PC-3 (cell line): ENCODE measurements around the gene PBX3. TPM values are rescaled to one million over a fixed set of nuclear protein-coding genes. Genes with fewer than 3 reads are reported as not detected.

ENCODE experiments used
- ATAC-seq: fragments of 200-7000 bp; cut with Tn5 transposase; 2 replicates; pipeline ENCODE4 v1.9.1; 2020; ENCODE audit warnings: mild to moderate bottlenecking, moderate library complexity
- BruUV-seq: library from RNA; stranded (reverse); fragments of 400-500 nt; replicated peaks from 2 replicates; lab custom pipeline; 2021; lab: Mats Ljungman, UMichigan
- CTCF ChIA-PET: fragments of 300-600 bp; sonication (Branson Sonifier 250); formaldehyde crosslinking; loops from one replicate; lab custom pipeline; 2022; ENCODE audit warnings: antibody characterized with exemption; lab: Charles Lee
- POLR2A ChIA-PET: fragments of 300-600 bp; sonication (Branson Sonifier 250); formaldehyde crosslinking; loops from one replicate; lab custom pipeline; 2022; ENCODE audit warnings: antibody characterized with exemption; ENCODE audit not compliant: unreplicated experiment; lab: Charles Lee
- DNase-seq: peaks from one replicate; pipeline ENCODE4 v3.0.0-alpha.2; 2015
- H2AFZ ChIP-seq: fragments of 300-600 bp; sonication (generic); 2 replicates; pipeline ENCODE4 v1.6.0; 2016; ENCODE audit warnings: antibody characterized with exemption, low read length
- H3F3A ChIP-seq: fragments of 300-600 bp; sonication (generic); one replicate; pipeline ENCODE4 v1.6.0; 2017; ENCODE audit warnings: antibody characterized with exemption, low read length, control low read depth, mild to moderate bottlenecking; ENCODE audit not compliant: unreplicated experiment
- H3K27ac ChIP-seq: fragments of 300-600 bp; sonication (generic); 2 replicates; pipeline ENCODE4 v1.5.1; 2016; ENCODE audit warnings: mild to moderate bottlenecking, low read length
- H3K27me3 ChIP-seq: fragments of 300-600 bp; sonication (generic); 2 replicates; pipeline ENCODE4 v1.6.1; 2016; ENCODE audit warnings: low read length, mixed read lengths
- H3K36me3 ChIP-seq: fragments of 300-600 bp; sonication (generic); 2 replicates; pipeline ENCODE4 v1.6.1; 2016; ENCODE audit warnings: low read depth, mixed run types, low read length, mixed read lengths
- H3K4me1 ChIP-seq: fragments of 300-600 bp; sonication (generic); 2 replicates; pipeline ENCODE4 v1.5.1; 2016; ENCODE audit warnings: low read length; ENCODE audit not compliant: insufficient read depth
- H3K4me2 ChIP-seq: fragments of 300-600 bp; sonication (generic); 2 replicates; pipeline ENCODE4 v1.6.0; 2016; ENCODE audit warnings: low read length
- H3K4me3 ChIP-seq: fragments of 300-600 bp; sonication (generic); 2 replicates; pipeline ENCODE4 v1.5.1; 2016; ENCODE audit warnings: mild to moderate bottlenecking, low read length, mixed read lengths
- H3K79me2 ChIP-seq: fragments of 300-600 bp; sonication (generic); 2 replicates; pipeline ENCODE4 v1.6.1; 2017; ENCODE audit warnings: low read length, mixed read lengths
- H3K9ac ChIP-seq: fragments of 300-600 bp; sonication (generic); 2 replicates; pipeline ENCODE4 v1.6.0; 2016; ENCODE audit warnings: mild to moderate bottlenecking, low read length
- H3K9me2 ChIP-seq: fragments of 300-600 bp; sonication (generic); replicated peaks from 2 replicates; pipeline ENCODE4 v1.6.1; 2016; ENCODE audit warnings: mixed run types, low read length, mixed read lengths
- H3K9me3 ChIP-seq: fragments of 300-600 bp; sonication (generic); 2 replicates; pipeline ENCODE4 v1.6.1; 2016; ENCODE audit warnings: low read length, mixed read lengths
- H4K20me1 ChIP-seq: fragments of 300-600 bp; sonication (generic); 2 replicates; pipeline ENCODE4 v1.6.1; 2016; ENCODE audit warnings: low read length, mixed read lengths
- EZH2 ChIP-seq: fragments of 300-600 bp; sonication (generic); IDR thresholded peaks from one replicate; pipeline ENCODE4 v1.6.1; 2017; ENCODE audit warnings: antibody characterized with exemption, mild to moderate bottlenecking, low read length; ENCODE audit not compliant: unreplicated experiment
- EZH2phosphoT487 ChIP-seq: fragments of 300-600 bp; sonication (generic); IDR thresholded peaks from 2 replicates; pipeline ENCODE4 v1.6.1; 2018; ENCODE audit warnings: mild to moderate bottlenecking, antibody characterized with exemption, low read length, borderline replicate concordance
- intact Hi-C: fragments of 100-400 bp; cut with micrococcal nuclease; formaldehyde crosslinking; loops from 2 replicates; pipeline ENCODE4 v1.9.0; 2023
- total RNA-seq: library from RNA; depleted of rRNA; stranded (reverse); fragments of >200 nt; gene quantifications from 2 replicates; pipeline ENCODE4 v1.2.3, GENCODE V29; 2014
- TF ChIP-seq, protein P1 (sequence below): fragments of 300-600 bp; sonication (generic); conservative IDR thresholded peaks from 2 replicates; pipeline ENCODE4 v1.5.1; 2017; ENCODE audit warnings: antibody characterized with exemption, low read depth, mild to moderate bottlenecking, low read length

The PBX3 gene
- total RNA-seq, 1 experiment from 2014 or later: 35.5 TPM

- no peak for ATAC-seq
- Histone ChIP-seq H3K9ac (no peak overlapping the region), H3K79me2 (no peaks in the 10 kb centered on the region)
Observed at GRCh38 chr9:125784286-125785049, 37.3 kb downstream of the PBX3 start.

DNA sequence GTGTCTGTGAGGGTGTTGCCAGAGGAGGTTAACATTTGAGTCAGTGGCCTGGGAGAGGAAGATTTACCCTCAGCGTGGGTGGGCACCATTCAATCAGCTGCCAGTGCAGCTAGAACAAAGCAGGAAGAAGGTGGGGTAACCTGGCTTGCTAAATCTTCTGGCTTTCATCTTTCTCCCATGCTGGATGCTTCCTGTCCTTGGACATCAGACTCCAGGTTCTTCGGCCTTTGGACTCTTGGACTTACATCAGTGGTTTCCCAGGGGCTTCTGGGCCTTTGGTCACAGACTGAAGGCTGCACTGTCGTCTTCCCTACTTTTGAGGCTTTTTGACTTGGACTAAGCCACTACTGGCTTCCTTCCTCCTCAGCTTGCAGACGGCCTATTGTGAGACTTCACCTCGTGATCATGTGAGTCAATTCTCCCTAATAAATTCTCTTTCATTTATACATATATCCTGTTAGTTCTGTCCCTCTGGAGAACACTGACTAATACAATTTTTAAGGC lies 38.1 kb downstream of the PBX3 start:
- Histone ChIP-seq H2AFZ (no peak overlapping the region), H3K4me2 (no peak overlapping the region), H3K9ac (no peak overlapping the region), H3K36me3 (no peaks in the 10 kb centered on the region), H3K9me3 (no peaks in the 10 kb centered on the region), H3K27ac (no peak overlapping the region), H3F3A (no peaks in the 10 kb centered on the region), H3K4me3 (no peak overlapping the region), H3K27me3 (no peaks in the 10 kb centered on the region), H3K4me1 (no peaks in the 10 kb centered on the region), H3K79me2 (no peaks in the 10 kb centered on the region), H3K9me2 (no peaks in the 10 kb centered on the region), H4K20me1 (no peaks in the 10 kb centered on the region)
- DNase-seq (no peak), ATAC-seq (no peak)
- no peak for TF ChIP-seq EZH2phosphoT487
- TF ChIP-seq, protein P1, sequence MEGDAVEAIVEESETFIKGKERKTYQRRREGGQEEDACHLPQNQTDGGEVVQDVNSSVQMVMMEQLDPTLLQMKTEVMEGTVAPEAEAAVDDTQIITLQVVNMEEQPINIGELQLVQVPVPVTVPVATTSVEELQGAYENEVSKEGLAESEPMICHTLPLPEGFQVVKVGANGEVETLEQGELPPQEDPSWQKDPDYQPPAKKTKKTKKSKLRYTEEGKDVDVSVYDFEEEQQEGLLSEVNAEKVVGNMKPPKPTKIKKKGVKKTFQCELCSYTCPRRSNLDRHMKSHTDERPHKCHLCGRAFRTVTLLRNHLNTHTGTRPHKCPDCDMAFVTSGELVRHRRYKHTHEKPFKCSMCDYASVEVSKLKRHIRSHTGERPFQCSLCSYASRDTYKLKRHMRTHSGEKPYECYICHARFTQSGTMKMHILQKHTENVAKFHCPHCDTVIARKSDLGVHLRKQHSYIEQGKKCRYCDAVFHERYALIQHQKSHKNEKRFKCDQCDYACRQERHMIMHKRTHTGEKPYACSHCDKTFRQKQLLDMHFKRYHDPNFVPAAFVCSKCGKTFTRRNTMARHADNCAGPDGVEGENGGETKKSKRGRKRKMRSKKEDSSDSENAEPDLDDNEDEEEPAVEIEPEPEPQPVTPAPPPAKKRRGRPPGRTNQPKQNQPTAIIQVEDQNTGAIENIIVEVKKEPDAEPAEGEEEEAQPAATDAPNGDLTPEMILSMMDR: no peak
- TF ChIP-seq EZH2: no peak
- POLR2A ChIA-PET: no interaction called here
- intact Hi-C loops: no loop called here
- BruUV-seq: no TSS peak
- CTCF ChIA-PET: no interaction called here

More at GRCh38 chr9:125784286-125785049, 37.3 kb downstream of the PBX3 start:
- POLR2A ChIA-PET: no interaction called here
- no peaks in the 10 kb centered on the region for H3K9me2 ChIP-seq
- no peak overlapping the region for H2AFZ ChIP-seq
- H3K9me3 ChIP-seq: no peaks in the 10 kb centered on the region
- TF ChIP-seq EZH2phosphoT487 (no peak), EZH2 (no peak)
- TF ChIP-seq, protein P1: no peak
- DNase-seq: no peak
- no peaks in the 10 kb centered on the region for H3K27me3 ChIP-seq
- BruUV-seq: no TSS peak
- H3K36me3 ChIP-seq: no peaks in the 10 kb centered on the region
- CTCF ChIA-PET: no interaction called here
- no peak overlapping the region for H3K27ac ChIP-seq
- no peaks in the 10 kb centered on the region for H4K20me1 ChIP-seq
- intact Hi-C loops: no loop called here
- H3K4me3 ChIP-seq: no peak overlapping the region
- H3F3A ChIP-seq: no peaks in the 10 kb centered on the region
- no peaks in the 10 kb centered on the region for H3K4me1 ChIP-seq
- no peak overlapping the region for H3K4me2 ChIP-seq

GRCh38 chr9:125787715-125788114 lies 40.5 kb downstream of the PBX3 start:
- no peak overlapping the region for H3K4me2 ChIP-seq
- ChIA-PET POLR2A (no interaction called here), CTCF (no interaction called here)
- no peaks in the 10 kb centered on the region for H3K79me2 ChIP-seq
- no TSS peak for BruUV-seq
- no peaks in the 10 kb centered on the region for H3F3A ChIP-seq
- intact Hi-C loops: no loop called here
- no peaks in the 10 kb centered on the region for H3K36me3 ChIP-seq
- H3K27me3 ChIP-seq: no peaks in the 10 kb centered on the region
- no peak for DNase-seq
- no peaks in the 10 kb centered on the region for H3K4me1 ChIP-seq
- H3K9ac ChIP-seq: no peak overlapping the region
- no peak for TF ChIP-seq EZH2phosphoT487
- TF ChIP-seq EZH2: no peak
- TF ChIP-seq, protein P1: no peak
- H3K9me3 ChIP-seq: no peaks in the 10 kb centered on the region
- no peak overlapping the region for H2AFZ ChIP-seq
- ATAC-seq: no peak
- H3K4me3 ChIP-seq: no peak overlapping the region
- H4K20me1 ChIP-seq: no peaks in the 10 kb centered on the region
- no peaks in the 10 kb centered on the region for H3K9me2 ChIP-seq
- no peak overlapping the region for H3K27ac ChIP-seq
